ENCODE results near the gene DGKB. TPM values are rescaled to one million over a fixed set of nuclear protein-coding genes. Genes with fewer than 3 reads are reported as not detected.

DGKB gene
- total RNA-seq, 1 donor = not detected

GRCh38 chr7:14583518-14583917, 319.0 kb downstream of the DGKB start:
- DNase-seq (ENCODE audit: low read depth) = no peak
- no peak overlapping the region for H3K4me3 ChIP-seq (ENCODE audit: low read depth, low read length)
- TF ChIP-seq CTCF (IDR thresholded peaks at IDR 0.05; ENCODE audit: insufficient read depth, low read depth, low read length) = no peak

- no peak for TF ChIP-seq CTCF (IDR thresholded peaks at IDR 0.05; ENCODE audit: insufficient read depth, low read depth, low read length)
- DNase-seq (ENCODE audit: low read depth) = no peak
Observed at GRCh38 chr7:14582010-14582409, 320.5 kb downstream of the DGKB start.

GRCh38 chr7:14579971-14580370, 322.6 kb downstream of the DGKB start:
- TF ChIP-seq CTCF (IDR thresholded peaks at IDR 0.05; ENCODE audit: insufficient read depth, low read depth, low read length) = no peak
- no peak for DNase-seq (ENCODE audit: low read depth)
- H3K4me3 ChIP-seq (ENCODE audit: low read depth, low read length) = no peak overlapping the region

More at GRCh38 chr7:14582010-14582409, 320.5 kb downstream of the DGKB start:
- no peak overlapping the region for H3K4me3 ChIP-seq (ENCODE audit: low read depth, low read length)

- no peak for DNase-seq (ENCODE audit: low read depth)
- no peak overlapping the region for H3K4me3 ChIP-seq (ENCODE audit: low read depth, low read length)
- TF ChIP-seq CTCF (IDR thresholded peaks at IDR 0.05; ENCODE audit: insufficient read depth, low read depth, low read length) = no peak
Observed at GRCh38 chr7:14576578-14576977, 326.0 kb downstream of the DGKB start.

- DNase-seq (ENCODE audit: low read depth) = no peak
- no peak for TF ChIP-seq CTCF (IDR thresholded peaks at IDR 0.05; ENCODE audit: insufficient read depth, low read depth, low read length)
Observed at GRCh38 chr7:14570750-14571607, 331.6 kb downstream of the DGKB start.

GRCh38 chr7:14552060-14552459, 350.5 kb downstream of the DGKB start:
- TF ChIP-seq CTCF (IDR thresholded peaks at IDR 0.05; ENCODE audit: insufficient read depth, low read depth, low read length) = no peak
- H3K4me3 ChIP-seq (ENCODE audit: low read depth, low read length) = no peak overlapping the region
- DNase-seq (ENCODE audit: low read depth) = no peak

More at GRCh38 chr7:14570750-14571607, 331.6 kb downstream of the DGKB start:
- H3K4me3 ChIP-seq (ENCODE audit: low read depth, low read length) = no peak overlapping the region

Measured in fibroblast of villous mesenchyme (primary cell).